GM12865 (cell line): ENCODE measurements around the gene PRRT3.
"Not testable (repeated sequence)": the region's sequence is repeated elsewhere in the genome, so short reads cannot be mapped to it uniquely, and the experiment has no call there.

Experiments used
- DNase-seq: peaks from one replicate; pipeline ENCODE4 v3.0.0; 2010; ENCODE audit warnings: low read depth
- H3K4me3 ChIP-seq: 2 replicates; pipeline ENCODE4 v1.5.1; 2011; ENCODE audit warnings: mild to moderate bottlenecking, low read depth, low read length, control low read depth
- TF ChIP-seq, protein P1 (sequence below): IDR thresholded peaks from 2 replicates; pipeline ENCODE4 v1.5.1; 2011; ENCODE audit warnings: low read length, control low read depth, low read depth, inconsistent platforms; ENCODE audit not compliant: insufficient read depth; ENCODE audit errors: missing control alignments

PRRT3 gene

DNA sequence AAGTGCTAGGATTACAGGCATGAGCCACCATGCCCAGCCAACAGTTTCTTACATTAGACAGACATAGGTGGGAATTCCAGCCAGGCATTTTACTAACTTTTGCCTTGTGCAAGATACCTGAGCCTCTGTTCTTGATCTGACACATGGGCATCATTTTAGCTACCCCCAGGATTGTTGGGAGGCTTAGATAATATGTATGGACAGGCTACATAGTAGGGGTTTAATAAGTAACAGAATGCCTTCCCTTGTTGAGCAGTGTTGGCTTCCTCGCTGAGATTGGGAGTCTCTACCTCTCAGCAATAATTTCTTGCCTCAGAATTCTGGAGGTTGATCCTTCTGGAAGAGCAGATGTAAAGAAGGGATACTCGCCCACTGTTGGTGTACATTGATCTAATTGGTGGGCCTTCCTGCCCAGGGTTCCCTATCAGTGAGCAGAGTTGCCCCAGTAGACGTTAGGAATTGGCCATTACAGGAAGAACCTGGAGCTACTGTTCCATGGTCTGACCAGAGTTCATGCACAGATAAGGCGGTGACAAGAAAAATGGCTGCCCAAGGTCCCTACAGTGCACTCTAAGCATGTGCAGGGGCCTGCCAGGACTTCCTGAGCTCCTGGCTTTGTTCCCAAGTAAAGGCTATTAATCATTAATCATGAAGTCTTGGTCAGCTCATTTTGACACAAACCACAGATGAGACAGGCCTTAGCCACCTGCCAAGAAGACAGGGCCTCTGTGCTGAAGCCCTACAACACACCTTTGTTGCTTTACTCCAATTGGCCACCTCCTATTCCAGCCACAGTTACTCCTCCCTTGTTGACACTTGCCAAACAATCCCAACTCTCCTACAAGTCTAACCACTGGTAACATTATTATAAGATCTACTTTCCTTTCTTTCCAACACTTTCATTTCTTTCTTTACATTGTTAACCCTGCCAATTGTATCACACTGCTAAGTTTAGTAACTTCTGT lies 54.5 kb downstream of the PRRT3 start:
- no peak for DNase-seq
- H3K4me3 ChIP-seq, result no peak overlapping the region
- TF ChIP-seq, protein P1, sequence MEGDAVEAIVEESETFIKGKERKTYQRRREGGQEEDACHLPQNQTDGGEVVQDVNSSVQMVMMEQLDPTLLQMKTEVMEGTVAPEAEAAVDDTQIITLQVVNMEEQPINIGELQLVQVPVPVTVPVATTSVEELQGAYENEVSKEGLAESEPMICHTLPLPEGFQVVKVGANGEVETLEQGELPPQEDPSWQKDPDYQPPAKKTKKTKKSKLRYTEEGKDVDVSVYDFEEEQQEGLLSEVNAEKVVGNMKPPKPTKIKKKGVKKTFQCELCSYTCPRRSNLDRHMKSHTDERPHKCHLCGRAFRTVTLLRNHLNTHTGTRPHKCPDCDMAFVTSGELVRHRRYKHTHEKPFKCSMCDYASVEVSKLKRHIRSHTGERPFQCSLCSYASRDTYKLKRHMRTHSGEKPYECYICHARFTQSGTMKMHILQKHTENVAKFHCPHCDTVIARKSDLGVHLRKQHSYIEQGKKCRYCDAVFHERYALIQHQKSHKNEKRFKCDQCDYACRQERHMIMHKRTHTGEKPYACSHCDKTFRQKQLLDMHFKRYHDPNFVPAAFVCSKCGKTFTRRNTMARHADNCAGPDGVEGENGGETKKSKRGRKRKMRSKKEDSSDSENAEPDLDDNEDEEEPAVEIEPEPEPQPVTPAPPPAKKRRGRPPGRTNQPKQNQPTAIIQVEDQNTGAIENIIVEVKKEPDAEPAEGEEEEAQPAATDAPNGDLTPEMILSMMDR, result no peak

DNA sequence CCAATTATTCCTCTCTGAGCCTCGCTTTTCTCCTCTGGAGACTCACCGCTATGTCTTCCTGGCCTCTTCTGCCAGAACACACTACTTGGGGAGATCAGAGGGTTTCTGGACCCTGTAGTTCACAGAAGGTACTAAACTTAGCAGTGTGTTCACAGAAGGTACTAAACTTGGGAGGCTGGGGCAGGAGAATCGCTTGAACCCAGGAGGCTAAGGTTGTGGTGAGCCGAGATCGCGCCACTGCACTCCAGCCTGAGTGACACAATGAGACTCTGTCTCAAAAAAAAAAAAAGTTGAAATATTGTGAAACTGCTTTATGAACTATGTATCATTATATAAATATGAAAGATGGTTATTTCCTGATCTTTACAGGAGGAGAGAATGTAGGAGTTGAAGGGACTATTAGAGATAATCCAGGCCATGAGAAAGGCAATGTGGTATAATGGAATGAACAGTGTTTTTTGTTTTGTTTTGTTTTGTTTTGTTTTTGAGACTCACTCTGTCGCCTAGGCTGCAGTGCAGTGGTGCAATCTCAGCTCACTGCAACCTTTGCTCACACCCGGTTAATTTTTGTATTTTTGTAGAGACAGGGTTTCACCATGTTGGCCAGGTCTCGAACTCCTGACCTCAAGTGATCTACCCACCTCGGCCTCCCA lies 55.3 kb downstream of the PRRT3 start:
- DNase-seq, result not testable (repeated sequence)

DNA sequence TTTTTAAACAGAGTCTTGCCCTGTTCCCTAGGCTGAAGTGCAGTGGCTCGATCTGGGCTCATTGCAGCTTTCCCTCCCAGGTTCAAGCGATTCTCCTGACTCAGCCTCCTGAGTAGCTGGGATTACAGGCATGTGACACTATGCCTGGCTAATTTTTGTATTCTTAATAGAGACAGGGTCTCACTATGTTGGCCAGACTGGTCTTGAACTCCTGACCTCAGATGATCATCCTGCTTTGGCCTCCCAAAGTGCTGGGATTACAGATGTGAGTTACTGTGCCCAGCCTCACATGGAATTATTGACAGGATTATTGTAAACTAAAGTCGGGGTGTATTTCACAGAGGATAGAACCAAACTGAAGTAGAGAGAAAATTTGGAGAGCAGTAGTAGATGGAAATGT lies 56.5 kb downstream of the PRRT3 start:
- DNase-seq, result not testable (repeated sequence)

More for the DNA sequence above, 55.3 kb downstream of the PRRT3 start:
- H3K4me3 ChIP-seq, result not testable (repeated sequence)

More for the DNA sequence above, 56.5 kb downstream of the PRRT3 start:
- H3K4me3 ChIP-seq, result not testable (repeated sequence)
